Esophagus muscularis mucosa (tissue), 4 donors: ENCODE measurements around the gene UCHL1.

Experiments used
- CTCF ChIP-seq, 3 experiments: fragments of 200-600 bp in 2 of 3; fragments of 450-650 bp in 1 of 3; sonication (generic) in 2 of 3; IDR thresholded peaks; one replicate each; pipeline ENCODE4 v1.5.1; 2017 to 2019; ENCODE audit warnings: antibody characterized with exemption in 3 of 3, mild to moderate bottlenecking in 2 of 3, moderate library complexity in 1 of 3
- EP300 ChIP-seq: sonication (generic); formaldehyde crosslinking; IDR thresholded peaks from one replicate; pipeline ENCODE4 v1.6.1; 2017; ENCODE audit warnings: antibody characterized with exemption
- POLR2A ChIP-seq: fragments of 450-650 bp; IDR thresholded peaks from one replicate; pipeline ENCODE4 v1.6.1; 2017; ENCODE audit warnings: antibody characterized with exemption, moderate library complexity, mild to moderate bottlenecking, low read depth

- TF ChIP-seq POLR2A (no peak), CTCF (IDR thresholded peaks at IDR 0.05) (no peak), EP300 (no peak)
Observed at GRCh38 chr4:41287852-41288251, 31.1 kb downstream of the UCHL1 start.
